ENCODE data around the gene GABBR2.
"Not testable (repeated sequence)": the region's sequence is repeated elsewhere in the genome, so short reads cannot be mapped to it uniquely, and the experiment has no call there.

The GABBR2 gene

DNA sequence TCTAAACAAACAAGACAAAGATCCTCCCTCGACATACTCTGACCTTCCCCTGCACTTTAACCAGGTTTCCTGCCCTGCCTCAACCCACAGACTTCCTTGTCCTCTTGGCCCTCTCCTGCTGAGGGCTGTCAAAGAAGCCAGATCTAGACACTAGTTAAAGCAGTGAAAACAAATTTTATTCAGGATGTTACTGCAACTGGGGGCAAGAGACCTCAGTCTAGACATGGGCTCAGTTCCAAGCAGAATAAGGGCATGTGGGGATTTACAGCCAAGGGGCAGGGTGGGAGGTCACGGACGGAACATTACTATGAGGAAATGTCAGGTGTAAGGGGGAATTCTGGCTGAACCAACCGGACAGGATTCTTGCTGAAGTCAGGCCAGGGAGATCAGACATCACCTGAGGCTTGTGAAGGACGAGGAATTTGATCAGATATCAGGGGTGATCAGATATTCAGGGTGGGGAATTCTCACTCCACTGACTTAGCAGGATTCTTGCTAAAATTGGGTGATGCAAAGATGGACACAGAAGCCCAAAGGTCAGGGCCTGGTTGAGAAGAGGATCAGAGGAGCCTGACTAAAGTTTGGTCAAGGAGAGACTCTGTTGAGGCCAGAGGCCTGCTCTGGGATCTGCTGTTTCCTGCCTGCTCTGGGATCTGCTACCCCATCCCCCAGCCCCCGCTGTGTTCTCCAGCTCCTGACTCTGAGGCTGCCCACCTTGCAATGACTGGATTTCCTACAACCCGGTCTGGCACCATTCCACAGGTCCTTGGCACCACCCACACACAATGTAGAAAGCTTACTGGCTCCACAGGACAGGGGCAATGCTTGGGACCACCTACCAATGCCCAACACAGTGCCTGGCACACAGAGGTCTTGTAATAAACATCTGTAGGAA, 21.5 kb downstream of the GABBR2 start:
- Histone ChIP-seq H3K27me3 (ENCODE audit: insufficient read depth, low read length) (no peaks in the 10 kb centered on the region), H3K4me2 (ENCODE audit: low read length) (peak overlapping the region; percentile 32)
- no CpG with 5 or more reads among the region's 7 CpGs for WGBS (ENCODE audit: extremely low coverage, insufficient coverage, insufficient read length)

DNA sequence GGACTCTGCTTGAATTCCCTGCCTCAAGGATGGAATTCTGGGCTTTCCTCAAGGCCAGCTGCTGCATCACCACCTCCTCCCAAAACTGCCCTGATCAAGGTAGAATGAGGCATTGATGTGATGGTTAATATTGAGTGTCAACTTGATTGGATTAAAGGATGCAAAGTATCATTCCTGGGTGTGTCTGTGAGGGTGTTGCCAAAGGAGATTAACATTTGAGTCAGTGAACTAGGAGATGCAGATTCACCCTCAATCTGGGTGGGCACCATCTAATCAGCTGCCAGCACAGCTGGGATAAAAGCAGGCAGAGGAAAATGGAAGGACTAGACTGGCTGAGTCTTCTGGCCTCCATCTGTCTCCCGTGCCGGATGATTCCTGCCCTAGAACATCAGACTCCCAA, 23.9 kb downstream of the GABBR2 start:
- not testable (repeated sequence) for H3K79me2 ChIP-seq (ENCODE audit: control insufficient read depth, insufficient read depth, low read length, poor library complexity); H3K27me3 ChIP-seq (ENCODE audit: insufficient read depth, low read length); H3K9ac ChIP-seq (ENCODE audit: low read length); H2BK120ac ChIP-seq (ENCODE audit: insufficient read depth, low read length, poor library complexity); H3K18ac ChIP-seq (ENCODE audit: low read length); H4K91ac ChIP-seq (ENCODE audit: low read depth, low read length); H2AFZ ChIP-seq (ENCODE audit: insufficient read depth, low read length, poor library complexity); H3K9me3 ChIP-seq (ENCODE audit: insufficient read depth, low read depth, low read length); H3K4ac ChIP-seq (ENCODE audit: low read depth, low read length); H3K4me3 ChIP-seq (ENCODE audit: low read depth, low read length); H2BK5ac ChIP-seq (ENCODE audit: low read depth, low read length, poor library complexity); H3K4me2 ChIP-seq (ENCODE audit: low read length); H4K8ac ChIP-seq (ENCODE audit: low read depth, low read length); H2BK12ac ChIP-seq (ENCODE audit: low read length); H3K27ac ChIP-seq (ENCODE audit: low read depth, low read length); H3K23ac ChIP-seq (ENCODE audit: low read length); H2AK5ac ChIP-seq (ENCODE audit: low read length); H4K12ac ChIP-seq (ENCODE audit: low read depth, low read length); H3K36me3 ChIP-seq (ENCODE audit: control insufficient read depth in 1 of 2, insufficient read depth in 2 of 2, low read length in 2 of 2); H3K14ac ChIP-seq (ENCODE audit: low read length)
- peak in 1 of 2 donors; percentile 38 for DNase-seq
- H3K4me1 ChIP-seq (ENCODE audit: control insufficient read depth in 1 of 2, insufficient read depth in 2 of 2, low read length in 2 of 2): peaks cover 15 to 16% of the 10 kb centered on the region in 2 experiments
- no CpG with 5 or more reads among the region's 2 CpGs for WGBS (ENCODE audit: extremely low coverage, insufficient coverage, insufficient read length)
- H3K79me1 ChIP-seq (ENCODE audit: low read length): peaks cover 10% of the 10 kb centered on the region

More for the DNA sequence above, 21.5 kb downstream of the GABBR2 start:
- Histone ChIP-seq H3K18ac (ENCODE audit: low read length) (peak overlapping the region; percentile 96), H3K79me1 (ENCODE audit: low read length) (peaks cover 10% of the 10 kb centered on the region), H2BK120ac (ENCODE audit: insufficient read depth, low read length, poor library complexity) (peak overlapping the region; percentile 95), H3K27ac (ENCODE audit: low read depth, low read length) (peak overlapping the region; percentile 83), H2BK12ac (ENCODE audit: low read length) (peak overlapping the region; percentile 93), H4K12ac (ENCODE audit: low read depth, low read length) (no peak overlapping the region), H3K4me1 (ENCODE audit: control insufficient read depth in 1 of 2, insufficient read depth in 2 of 2, low read length in 2 of 2) (peaks cover 15 to 16% of the 10 kb centered on the region in 2 experiments), H4K91ac (ENCODE audit: low read depth, low read length) (peak overlapping the region; percentile 77), H3K23ac (ENCODE audit: low read length) (peak overlapping the region; percentile 1), H3K14ac (ENCODE audit: low read length) (peak overlapping the region; percentile 57), H3K79me2 (ENCODE audit: control insufficient read depth, insufficient read depth, low read length, poor library complexity) (peaks cover 2% of the 10 kb centered on the region), H2AFZ (ENCODE audit: insufficient read depth, low read length, poor library complexity) (no peak overlapping the region), H2BK5ac (ENCODE audit: low read depth, low read length, poor library complexity) (peak overlapping the region; percentile 63), H3K36me3 (ENCODE audit: control insufficient read depth in 1 of 2, insufficient read depth in 2 of 2, low read length in 2 of 2) (no peaks in the 10 kb centered on the region), H3K4me3 (ENCODE audit: low read depth, low read length) (no peak overlapping the region), H3K9me3 (ENCODE audit: insufficient read depth, low read depth, low read length) (no peaks in the 10 kb centered on the region), H3K4ac (ENCODE audit: low read depth, low read length) (peak overlapping the region; percentile 42), H4K8ac (ENCODE audit: low read depth, low read length) (peak overlapping the region; percentile 61), H3K9ac (ENCODE audit: low read length) (no peak overlapping the region), H2AK5ac (ENCODE audit: low read length) (peak overlapping the region; percentile 64)
- DNase-seq: peak; percentile 95 to 97

DNA sequence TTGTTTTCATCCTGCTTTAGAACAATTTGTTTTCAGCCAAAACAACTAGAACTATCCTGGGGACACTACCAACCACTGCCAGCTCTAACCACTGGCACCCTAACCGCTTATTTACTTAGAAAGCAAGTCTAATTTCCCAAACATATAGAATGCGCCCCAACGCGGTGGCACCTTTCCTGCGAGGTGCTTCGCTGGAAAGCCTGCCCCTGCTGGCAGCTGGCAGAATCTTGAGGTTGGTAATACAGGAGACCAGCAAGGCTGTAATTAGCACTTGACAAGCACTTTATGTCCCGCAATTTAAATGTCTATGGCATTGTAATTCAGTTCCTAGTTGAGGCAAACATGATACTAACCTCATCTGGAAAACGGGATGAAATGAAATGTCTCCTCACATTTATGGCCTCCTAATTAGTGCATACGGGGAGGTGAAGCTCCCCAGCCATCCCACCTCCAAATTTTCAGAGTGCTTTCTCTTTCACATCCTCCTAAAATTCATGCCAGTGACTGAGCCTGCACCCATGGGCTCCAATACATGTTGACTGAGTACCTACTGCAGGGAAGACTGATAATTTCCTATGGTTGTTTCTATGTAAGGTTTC, 30.4 kb downstream of the GABBR2 start:
- WGBS (ENCODE audit: extremely low coverage, insufficient coverage, insufficient read length): no CpG with 5 or more reads among the region's 9 CpGs
- no peak overlapping the region for H2AK5ac ChIP-seq (ENCODE audit: low read length)
- H3K4me1 ChIP-seq (ENCODE audit: control insufficient read depth in 1 of 2, insufficient read depth in 2 of 2, low read length in 2 of 2): no peaks in the 10 kb centered on the region
- H4K8ac ChIP-seq (ENCODE audit: low read depth, low read length): no peak overlapping the region
- H3K79me1 ChIP-seq (ENCODE audit: low read length): no peaks in the 10 kb centered on the region
- no peak overlapping the region for H3K4me3 ChIP-seq (ENCODE audit: low read depth, low read length)
- no peak overlapping the region for H2BK120ac ChIP-seq (ENCODE audit: insufficient read depth, low read length, poor library complexity)
- no peak overlapping the region for H4K91ac ChIP-seq (ENCODE audit: low read depth, low read length)
- H3K9ac ChIP-seq (ENCODE audit: low read length): no peak overlapping the region
- H3K4me2 ChIP-seq (ENCODE audit: low read length): no peak overlapping the region
- no peak overlapping the region for H2BK5ac ChIP-seq (ENCODE audit: low read depth, low read length, poor library complexity)
- no peaks in the 10 kb centered on the region for H3K9me3 ChIP-seq (ENCODE audit: insufficient read depth, low read depth, low read length)
- no peaks in the 10 kb centered on the region for H3K79me2 ChIP-seq (ENCODE audit: control insufficient read depth, insufficient read depth, low read length, poor library complexity)
- no peak overlapping the region for H3K14ac ChIP-seq (ENCODE audit: low read length)
- no peak overlapping the region for H3K4ac ChIP-seq (ENCODE audit: low read depth, low read length)
- H2AFZ ChIP-seq (ENCODE audit: insufficient read depth, low read length, poor library complexity): no peak overlapping the region
- no peak overlapping the region for H2BK12ac ChIP-seq (ENCODE audit: low read length)
- no peaks in the 10 kb centered on the region for H3K36me3 ChIP-seq (ENCODE audit: control insufficient read depth in 1 of 2, insufficient read depth in 2 of 2, low read length in 2 of 2)
- H3K27ac ChIP-seq (ENCODE audit: low read depth, low read length): no peak overlapping the region
- peak in 1 of 2 donors; percentile 21 for DNase-seq
- no peak overlapping the region for H4K12ac ChIP-seq (ENCODE audit: low read depth, low read length)
- no peak overlapping the region for H3K18ac ChIP-seq (ENCODE audit: low read length)
- no peaks in the 10 kb centered on the region for H3K27me3 ChIP-seq (ENCODE audit: insufficient read depth, low read length)
- no peak overlapping the region for H3K23ac ChIP-seq (ENCODE audit: low read length)

DNA sequence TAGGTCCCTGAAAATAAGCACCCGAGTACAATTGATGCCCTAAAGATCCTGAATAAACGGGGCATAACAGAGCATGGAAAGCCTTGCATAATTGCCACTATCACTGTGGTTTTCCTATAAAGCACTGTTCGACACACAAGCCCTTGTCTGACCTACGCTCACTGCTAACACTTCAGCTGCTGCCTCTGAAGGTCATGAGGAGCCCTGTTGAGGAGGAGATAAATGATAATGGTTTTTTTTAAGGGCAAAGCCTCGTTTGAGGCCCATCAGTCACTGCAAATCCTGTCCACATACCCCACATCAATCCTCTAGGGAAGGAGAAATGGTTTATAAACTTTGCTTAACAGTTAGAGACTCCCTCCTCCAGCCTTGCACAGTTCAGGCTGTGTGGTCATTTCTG, 35.1 kb downstream of the GABBR2 start:
- H3K14ac ChIP-seq (ENCODE audit: low read length): no peak overlapping the region
- no peak overlapping the region for H3K18ac ChIP-seq (ENCODE audit: low read length)
- DNase-seq: no peak
- no peak overlapping the region for H4K91ac ChIP-seq (ENCODE audit: low read depth, low read length)
- H3K27me3 ChIP-seq (ENCODE audit: insufficient read depth, low read length): no peaks in the 10 kb centered on the region
- no peak overlapping the region for H4K8ac ChIP-seq (ENCODE audit: low read depth, low read length)
- H3K27ac ChIP-seq (ENCODE audit: low read depth, low read length): no peak overlapping the region
- H3K9me3 ChIP-seq (ENCODE audit: insufficient read depth, low read depth, low read length): no peaks in the 10 kb centered on the region
- H2BK120ac ChIP-seq (ENCODE audit: insufficient read depth, low read length, poor library complexity): no peak overlapping the region
- H3K23ac ChIP-seq (ENCODE audit: low read length): no peak overlapping the region
- H3K4ac ChIP-seq (ENCODE audit: low read depth, low read length): no peak overlapping the region
- no peak overlapping the region for H2BK5ac ChIP-seq (ENCODE audit: low read depth, low read length, poor library complexity)
- H2AFZ ChIP-seq (ENCODE audit: insufficient read depth, low read length, poor library complexity): no peak overlapping the region
- no peak overlapping the region for H4K12ac ChIP-seq (ENCODE audit: low read depth, low read length)
- H3K79me1 ChIP-seq (ENCODE audit: low read length): no peaks in the 10 kb centered on the region
- no peaks in the 10 kb centered on the region for H3K79me2 ChIP-seq (ENCODE audit: control insufficient read depth, insufficient read depth, low read length, poor library complexity)
- no peaks in the 10 kb centered on the region for H3K4me1 ChIP-seq (ENCODE audit: control insufficient read depth in 1 of 2, insufficient read depth in 2 of 2, low read length in 2 of 2)
- H3K9ac ChIP-seq (ENCODE audit: low read length): no peak overlapping the region
- H2BK12ac ChIP-seq (ENCODE audit: low read length): no peak overlapping the region
- H3K36me3 ChIP-seq (ENCODE audit: control insufficient read depth in 1 of 2, insufficient read depth in 2 of 2, low read length in 2 of 2): no peaks in the 10 kb centered on the region
- no peak overlapping the region for H3K4me2 ChIP-seq (ENCODE audit: low read length)
- no CpG with 5 or more reads among the region's 5 CpGs for WGBS (ENCODE audit: extremely low coverage, insufficient coverage, insufficient read length)
- no peak overlapping the region for H2AK5ac ChIP-seq (ENCODE audit: low read length)
- no peak overlapping the region for H3K4me3 ChIP-seq (ENCODE audit: low read depth, low read length)

Data from trophoblast cell (in vitro differentiated cells and primary cell).